ENCODE results near the gene TMED8. TPM values are rescaled to one million over a fixed set of nuclear protein-coding genes. Genes with fewer than 3 reads are reported as not detected.

The TMED8 gene
- total RNA-seq, 2 donors from 2014 or later, result 14.7 to 35.2 TPM

DNA sequence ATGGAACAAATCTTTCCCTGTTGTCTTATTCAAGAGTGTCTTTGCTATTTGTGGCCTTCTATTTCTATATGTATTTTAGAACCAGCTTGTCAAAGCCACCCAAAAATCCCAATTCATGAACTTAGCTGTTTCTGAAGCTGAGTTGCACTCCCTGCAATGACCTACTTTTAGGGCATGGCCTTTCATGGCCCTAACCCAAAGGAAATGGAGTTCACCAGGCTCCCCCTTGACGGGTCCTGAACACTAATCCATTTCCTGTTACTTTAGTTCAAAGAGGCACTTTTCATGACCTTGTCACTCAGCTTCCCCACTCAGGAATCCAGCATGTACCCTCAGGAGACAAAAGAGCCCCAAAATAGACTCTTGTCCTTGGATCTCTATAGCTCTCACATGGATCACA lies 7.6 kb downstream of the TMED8 start:
- 86% methylated on average over 1 of the region's 1 CpG for WGBS
- Histone ChIP-seq H3K36me3 (no peaks in the 10 kb centered on the region), H3K9me3 (no peaks in the 10 kb centered on the region), H3K27ac (no peak overlapping the region), H3K27me3 (replicated peaks; ENCODE audit: insufficient read depth) (no peaks in the 10 kb centered on the region), H3K4me1 (replicated peaks) (no peaks in the 10 kb centered on the region), H3K4me3 (no peak overlapping the region)
- no peak for DNase-seq (ENCODE audit: low spot score)
- TF ChIP-seq POLR2A (IDR thresholded peaks at IDR 0.05) (no peak), POLR2AphosphoS5 (IDR thresholded peaks at IDR 0.05) (no peak)
- TF ChIP-seq, protein P1, sequence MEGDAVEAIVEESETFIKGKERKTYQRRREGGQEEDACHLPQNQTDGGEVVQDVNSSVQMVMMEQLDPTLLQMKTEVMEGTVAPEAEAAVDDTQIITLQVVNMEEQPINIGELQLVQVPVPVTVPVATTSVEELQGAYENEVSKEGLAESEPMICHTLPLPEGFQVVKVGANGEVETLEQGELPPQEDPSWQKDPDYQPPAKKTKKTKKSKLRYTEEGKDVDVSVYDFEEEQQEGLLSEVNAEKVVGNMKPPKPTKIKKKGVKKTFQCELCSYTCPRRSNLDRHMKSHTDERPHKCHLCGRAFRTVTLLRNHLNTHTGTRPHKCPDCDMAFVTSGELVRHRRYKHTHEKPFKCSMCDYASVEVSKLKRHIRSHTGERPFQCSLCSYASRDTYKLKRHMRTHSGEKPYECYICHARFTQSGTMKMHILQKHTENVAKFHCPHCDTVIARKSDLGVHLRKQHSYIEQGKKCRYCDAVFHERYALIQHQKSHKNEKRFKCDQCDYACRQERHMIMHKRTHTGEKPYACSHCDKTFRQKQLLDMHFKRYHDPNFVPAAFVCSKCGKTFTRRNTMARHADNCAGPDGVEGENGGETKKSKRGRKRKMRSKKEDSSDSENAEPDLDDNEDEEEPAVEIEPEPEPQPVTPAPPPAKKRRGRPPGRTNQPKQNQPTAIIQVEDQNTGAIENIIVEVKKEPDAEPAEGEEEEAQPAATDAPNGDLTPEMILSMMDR (IDR thresholded peaks at IDR 0.05), result no peak
- intact Hi-C loops (cut with DNase I), result no loop called here

DNA sequence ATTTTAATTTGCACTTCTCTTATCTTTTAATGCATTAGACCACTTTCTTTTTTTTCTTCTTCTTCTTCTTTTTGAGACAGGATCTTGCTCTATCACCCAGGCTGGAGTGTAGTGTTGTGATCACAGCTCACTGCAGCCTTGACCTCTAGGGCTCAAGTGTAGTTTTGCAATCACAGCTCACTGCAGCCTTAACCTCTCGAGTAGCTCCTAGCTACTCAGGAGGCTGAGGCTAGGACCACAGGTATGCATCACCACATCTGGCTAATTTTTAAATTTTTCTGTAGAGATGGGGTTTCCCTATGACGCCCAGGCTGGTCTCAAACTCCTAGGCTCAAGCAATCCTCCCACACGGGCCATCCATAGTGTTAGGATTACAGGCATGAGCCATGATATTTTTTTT lies 12.7 kb downstream of the TMED8 start:
- H3K4me3 ChIP-seq, result no peak overlapping the region
- H3K36me3 ChIP-seq, result no peaks in the 10 kb centered on the region
- H3K9me3 ChIP-seq, result no peaks in the 10 kb centered on the region
- 88% methylated on average over 3 of the region's 3 CpGs for WGBS
- no peaks in the 10 kb centered on the region for H3K4me1 ChIP-seq (replicated peaks)
- DNase-seq (ENCODE audit: low spot score), result no peak
- no peak for TF ChIP-seq POLR2A (IDR thresholded peaks at IDR 0.05)
- TF ChIP-seq, protein P1 (IDR thresholded peaks at IDR 0.05), result no peak
- no peak for TF ChIP-seq POLR2AphosphoS5 (IDR thresholded peaks at IDR 0.05)
- intact Hi-C loops (cut with DNase I), result no loop called here
- no peak overlapping the region for H3K27ac ChIP-seq
- H3K27me3 ChIP-seq (replicated peaks; ENCODE audit: insufficient read depth), result no peaks in the 10 kb centered on the region

DNA sequence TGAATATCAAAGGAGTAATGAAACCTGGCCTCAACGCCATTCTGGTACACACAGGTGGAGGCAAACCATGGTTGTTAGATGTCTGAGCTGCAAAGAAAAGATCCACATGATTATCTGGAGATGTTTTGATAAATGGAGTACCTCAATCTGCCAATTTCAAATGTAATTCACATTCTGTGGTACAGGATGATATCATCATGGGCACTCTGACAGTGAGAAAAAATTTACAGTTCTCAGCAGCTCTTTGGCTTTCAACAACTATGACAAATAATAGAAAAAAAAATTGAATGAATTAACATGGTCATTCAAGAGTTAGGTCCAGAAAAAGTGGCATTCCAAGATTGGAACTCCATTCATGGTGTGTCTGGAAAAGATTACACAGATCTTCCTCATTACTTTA lies 17.3 kb downstream of the TMED8 start:
- H3K36me3 ChIP-seq, result no peaks in the 10 kb centered on the region
- TF ChIP-seq, protein P1 (IDR thresholded peaks at IDR 0.05), result no peak
- no peak for TF ChIP-seq POLR2A (IDR thresholded peaks at IDR 0.05)
- TF ChIP-seq POLR2AphosphoS5 (IDR thresholded peaks at IDR 0.05), result no peak
- H3K4me3 ChIP-seq, result no peak overlapping the region
- H3K9me3 ChIP-seq, result no peaks in the 10 kb centered on the region
- no peak overlapping the region for H3K27ac ChIP-seq
- DNase-seq (ENCODE audit: low spot score), result no peak
- H3K4me1 ChIP-seq (replicated peaks), result no peaks in the 10 kb centered on the region
- 91% methylated on average over 1 of the region's 1 CpG for WGBS
- intact Hi-C loops (cut with DNase I), result no loop called here
- no peaks in the 10 kb centered on the region for H3K27me3 ChIP-seq (replicated peaks; ENCODE audit: insufficient read depth)

DNA sequence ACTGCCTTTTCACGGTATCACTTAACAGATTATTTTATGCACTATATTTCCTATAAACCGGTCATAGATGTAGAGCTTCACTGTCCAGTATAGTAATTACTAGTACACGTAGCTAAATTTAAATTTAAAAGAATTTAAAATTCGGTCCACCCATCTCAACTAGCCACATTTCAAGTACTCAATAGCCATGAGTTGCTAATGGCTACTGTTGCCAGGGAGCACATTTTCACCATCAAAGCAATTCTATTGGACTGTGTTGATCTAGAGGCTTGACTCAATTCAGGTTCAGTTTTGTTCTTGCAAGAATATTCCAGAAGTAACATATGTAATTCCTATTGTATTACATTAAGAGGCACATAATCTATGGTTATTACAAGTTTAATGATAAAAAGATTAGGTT lies 20.0 kb downstream of the TMED8 start:
- no peaks in the 10 kb centered on the region for H3K27me3 ChIP-seq (replicated peaks; ENCODE audit: insufficient read depth)
- DNase-seq (ENCODE audit: low spot score), result no peak
- 97% methylated on average over 4 of the region's 4 CpGs for WGBS
- no peaks in the 10 kb centered on the region for H3K4me1 ChIP-seq (replicated peaks)
- no peaks in the 10 kb centered on the region for H3K36me3 ChIP-seq
- intact Hi-C loops (cut with DNase I), result no loop called here
- no peaks in the 10 kb centered on the region for H3K9me3 ChIP-seq
- no peak overlapping the region for H3K4me3 ChIP-seq
- H3K27ac ChIP-seq, result no peak overlapping the region
- TF ChIP-seq, protein P1 (IDR thresholded peaks at IDR 0.05), result no peak
- TF ChIP-seq POLR2A (IDR thresholded peaks at IDR 0.05) (no peak), POLR2AphosphoS5 (IDR thresholded peaks at IDR 0.05) (no peak)

DNA sequence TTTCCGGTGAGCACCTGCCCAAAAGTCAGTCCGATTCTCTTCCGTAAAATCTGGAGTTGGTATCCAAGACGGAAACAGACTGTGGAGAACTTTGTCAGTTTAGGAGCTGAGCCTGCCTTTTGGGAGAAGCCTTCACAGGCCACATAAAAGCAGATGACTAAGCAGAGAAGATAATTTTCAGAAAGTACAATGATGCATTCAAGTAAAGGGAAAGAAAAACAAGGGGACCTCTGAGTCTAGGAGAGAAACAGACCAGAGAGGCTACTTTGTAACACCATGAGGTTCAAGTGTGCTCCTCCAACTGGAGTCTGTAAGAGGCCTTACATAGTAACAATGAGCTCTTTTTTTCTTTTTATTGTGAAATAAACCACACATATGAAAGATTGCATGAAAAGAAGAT lies 21.1 kb downstream of the TMED8 start:
- Histone ChIP-seq H3K9me3 (no peaks in the 10 kb centered on the region), H3K27ac (no peak overlapping the region), H3K4me1 (replicated peaks) (no peaks in the 10 kb centered on the region), H3K36me3 (no peaks in the 10 kb centered on the region), H3K27me3 (replicated peaks; ENCODE audit: insufficient read depth) (no peaks in the 10 kb centered on the region), H3K4me3 (no peak overlapping the region)
- intact Hi-C loops (cut with DNase I), result no loop called here
- no peak for DNase-seq (ENCODE audit: low spot score)
- 97% methylated on average over 4 of the region's 4 CpGs for WGBS
- TF ChIP-seq, protein P1 (IDR thresholded peaks at IDR 0.05), result no peak
- no peak for TF ChIP-seq POLR2A (IDR thresholded peaks at IDR 0.05)
